ENCODE results near the gene SLC25A27. TPM values are rescaled to one million over a fixed set of nuclear protein-coding genes. Genes with fewer than 3 reads are reported as not detected.

The SLC25A27 gene, protein sequence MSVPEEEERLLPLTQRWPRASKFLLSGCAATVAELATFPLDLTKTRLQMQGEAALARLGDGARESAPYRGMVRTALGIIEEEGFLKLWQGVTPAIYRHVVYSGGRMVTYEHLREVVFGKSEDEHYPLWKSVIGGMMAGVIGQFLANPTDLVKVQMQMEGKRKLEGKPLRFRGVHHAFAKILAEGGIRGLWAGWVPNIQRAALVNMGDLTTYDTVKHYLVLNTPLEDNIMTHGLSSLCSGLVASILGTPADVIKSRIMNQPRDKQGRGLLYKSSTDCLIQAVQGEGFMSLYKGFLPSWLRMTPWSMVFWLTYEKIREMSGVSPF
- 4.7 TPM for total RNA-seq (ENCODE audit: unreplicated experiment)
- long read RNA-seq, result 0 reads

DNA sequence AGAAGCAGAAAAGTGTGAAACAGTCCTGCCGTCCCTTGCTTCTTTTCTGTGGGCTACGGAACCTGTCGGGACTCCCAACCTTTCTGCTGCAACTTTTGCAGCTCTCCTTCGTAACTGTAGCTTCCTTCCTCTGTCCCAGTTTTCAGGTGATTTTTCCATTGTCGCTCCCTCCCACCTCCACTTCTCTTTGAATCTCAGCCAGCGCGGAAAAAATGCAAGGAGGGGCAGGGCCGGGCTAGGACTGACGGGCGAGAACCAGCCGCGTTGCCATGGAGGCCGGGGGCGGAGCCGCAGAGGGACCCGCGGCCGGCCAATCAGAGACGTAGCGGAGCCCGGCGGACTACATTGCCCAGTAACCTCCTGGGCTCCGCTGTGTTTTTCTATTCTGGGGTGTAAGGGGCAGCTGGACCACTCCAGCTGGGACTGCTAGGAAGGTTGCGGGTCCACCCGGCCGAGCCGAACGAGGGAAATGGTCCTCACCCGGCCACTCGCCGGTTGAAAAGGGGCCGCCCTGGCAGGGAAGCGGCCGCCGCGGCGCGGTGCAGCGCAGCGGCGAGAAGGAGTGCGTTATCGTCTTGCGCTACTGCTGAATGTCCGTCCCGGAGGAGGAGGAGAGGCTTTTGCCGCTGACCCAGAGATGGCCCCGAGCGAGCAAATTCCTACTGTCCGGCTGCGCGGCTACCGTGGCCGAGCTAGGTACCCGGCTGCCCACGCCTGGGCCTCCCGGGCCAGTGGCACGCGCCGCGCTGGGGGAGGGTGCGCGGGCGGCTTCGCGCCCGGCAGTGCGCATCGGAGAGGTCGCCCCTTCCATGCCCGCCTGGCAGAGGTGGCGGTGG, at the start of gene SLC25A27, which contains the start of gene CYP39A1:
SLC25A27 (plus strand) TSS at position 373 of the 836 bp plus-strand sequence; CDS start at position 591, 218 bp downstream.
CYP39A1 (minus strand) TSS at position 216 of the 836 bp plus-strand sequence. CDS start 236 bp downstream, outside the sequence.
- H3K27ac Mint-ChIP-seq (ENCODE audit: unreplicated experiment), result peak within 1 kb of the TSS; percentile 57
- H3K4me1 Mint-ChIP-seq (ENCODE audit: unreplicated experiment), result peaks cover 14% of the 10 kb centered on the region
- peak within 1 kb of the TSS; percentile 96 for H3K4me3 Mint-ChIP-seq (ENCODE audit: unreplicated experiment)
- H3K9me3 Mint-ChIP-seq (ENCODE audit: unreplicated experiment), result no peaks in the 10 kb centered on the region
- H3K27me3 Mint-ChIP-seq (ENCODE audit: unreplicated experiment), result no peaks in the 10 kb centered on the region
- DNase-seq (ENCODE audit: low spot score), result peak; percentile 92
- TF ChIP-seq, protein P1, sequence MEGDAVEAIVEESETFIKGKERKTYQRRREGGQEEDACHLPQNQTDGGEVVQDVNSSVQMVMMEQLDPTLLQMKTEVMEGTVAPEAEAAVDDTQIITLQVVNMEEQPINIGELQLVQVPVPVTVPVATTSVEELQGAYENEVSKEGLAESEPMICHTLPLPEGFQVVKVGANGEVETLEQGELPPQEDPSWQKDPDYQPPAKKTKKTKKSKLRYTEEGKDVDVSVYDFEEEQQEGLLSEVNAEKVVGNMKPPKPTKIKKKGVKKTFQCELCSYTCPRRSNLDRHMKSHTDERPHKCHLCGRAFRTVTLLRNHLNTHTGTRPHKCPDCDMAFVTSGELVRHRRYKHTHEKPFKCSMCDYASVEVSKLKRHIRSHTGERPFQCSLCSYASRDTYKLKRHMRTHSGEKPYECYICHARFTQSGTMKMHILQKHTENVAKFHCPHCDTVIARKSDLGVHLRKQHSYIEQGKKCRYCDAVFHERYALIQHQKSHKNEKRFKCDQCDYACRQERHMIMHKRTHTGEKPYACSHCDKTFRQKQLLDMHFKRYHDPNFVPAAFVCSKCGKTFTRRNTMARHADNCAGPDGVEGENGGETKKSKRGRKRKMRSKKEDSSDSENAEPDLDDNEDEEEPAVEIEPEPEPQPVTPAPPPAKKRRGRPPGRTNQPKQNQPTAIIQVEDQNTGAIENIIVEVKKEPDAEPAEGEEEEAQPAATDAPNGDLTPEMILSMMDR (IDR thresholded peaks at IDR 0.05; ENCODE audit: unreplicated experiment), result no peak
- no peaks in the 10 kb centered on the region for H3K36me3 Mint-ChIP-seq (ENCODE audit: low read depth, unreplicated experiment)

DNA sequence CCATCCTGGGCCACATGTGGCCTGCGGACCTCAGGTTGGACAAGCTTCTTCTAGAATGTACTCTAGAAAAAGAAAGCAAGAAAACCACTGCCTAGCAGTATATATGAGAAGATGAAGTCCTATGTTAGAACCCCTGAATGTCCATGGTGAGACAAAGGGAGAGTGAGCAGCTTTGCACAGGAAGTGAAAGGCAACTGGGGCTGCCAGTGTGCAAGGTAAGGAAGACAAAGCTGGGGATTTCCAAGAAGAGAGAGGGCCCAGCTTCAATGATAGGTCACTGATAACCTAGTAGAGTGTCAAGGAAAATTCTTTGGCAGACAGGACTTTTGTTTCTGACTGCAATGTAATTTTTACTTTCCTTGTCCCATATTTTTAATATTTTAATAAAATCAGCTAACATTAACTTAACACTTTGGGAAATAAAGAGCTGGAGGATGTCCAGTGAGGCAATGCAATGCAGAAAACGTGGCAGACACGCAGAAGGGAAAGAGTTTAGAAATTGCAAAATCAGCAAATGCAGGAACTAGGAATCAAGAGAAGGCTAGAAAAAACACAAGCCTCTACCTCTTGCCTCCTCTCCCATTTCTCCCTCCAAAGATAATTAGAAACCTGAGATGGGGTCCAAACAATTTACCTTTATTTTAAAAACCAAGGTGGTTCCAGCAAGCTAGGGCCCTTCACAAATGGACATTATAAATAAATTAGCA, 47.5 kb upstream of the SLC25A27 start:
- H3K9me3 Mint-ChIP-seq (ENCODE audit: unreplicated experiment), result no peaks in the 10 kb centered on the region
- H3K27me3 Mint-ChIP-seq (ENCODE audit: unreplicated experiment), result no peaks in the 10 kb centered on the region
- TF ChIP-seq, protein P1 (IDR thresholded peaks at IDR 0.05; ENCODE audit: unreplicated experiment), result no peak
- no peak overlapping the region for H3K4me3 Mint-ChIP-seq (ENCODE audit: unreplicated experiment)
- DNase-seq (ENCODE audit: low spot score), result no peak
- H3K36me3 Mint-ChIP-seq (ENCODE audit: low read depth, unreplicated experiment), result no peaks in the 10 kb centered on the region
- H3K4me1 Mint-ChIP-seq (ENCODE audit: unreplicated experiment), result peaks cover 2% of the 10 kb centered on the region
- no peak overlapping the region for H3K27ac Mint-ChIP-seq (ENCODE audit: unreplicated experiment)

DNA sequence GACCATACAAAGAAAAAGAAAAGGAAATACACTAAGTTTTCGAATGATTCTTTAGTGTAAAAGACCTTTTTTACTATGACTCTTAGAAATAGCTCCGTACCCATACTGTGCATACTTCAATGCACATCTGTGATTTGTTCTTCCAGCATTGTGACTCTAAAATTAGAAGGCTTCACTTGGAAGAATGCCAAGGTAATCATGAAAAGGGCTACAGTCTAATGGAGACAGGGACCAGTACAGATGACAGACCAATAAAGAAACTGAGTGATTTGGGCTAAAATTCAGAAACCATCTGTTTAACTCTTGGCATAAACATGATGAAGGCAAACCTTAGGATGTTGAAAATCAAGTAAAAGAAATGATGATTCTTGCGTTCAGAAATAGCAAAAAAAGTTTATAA, 46.4 kb upstream of the SLC25A27 start:
- H3K27ac Mint-ChIP-seq (ENCODE audit: unreplicated experiment), result no peak overlapping the region
- no peak overlapping the region for H3K4me3 Mint-ChIP-seq (ENCODE audit: unreplicated experiment)
- DNase-seq (ENCODE audit: low spot score), result no peak
- no peaks in the 10 kb centered on the region for H3K9me3 Mint-ChIP-seq (ENCODE audit: unreplicated experiment)
- TF ChIP-seq, protein P1 (IDR thresholded peaks at IDR 0.05; ENCODE audit: unreplicated experiment), result no peak
- H3K36me3 Mint-ChIP-seq (ENCODE audit: low read depth, unreplicated experiment), result no peaks in the 10 kb centered on the region
- H3K4me1 Mint-ChIP-seq (ENCODE audit: unreplicated experiment), result peaks cover 2% of the 10 kb centered on the region
- no peaks in the 10 kb centered on the region for H3K27me3 Mint-ChIP-seq (ENCODE audit: unreplicated experiment)

DNA sequence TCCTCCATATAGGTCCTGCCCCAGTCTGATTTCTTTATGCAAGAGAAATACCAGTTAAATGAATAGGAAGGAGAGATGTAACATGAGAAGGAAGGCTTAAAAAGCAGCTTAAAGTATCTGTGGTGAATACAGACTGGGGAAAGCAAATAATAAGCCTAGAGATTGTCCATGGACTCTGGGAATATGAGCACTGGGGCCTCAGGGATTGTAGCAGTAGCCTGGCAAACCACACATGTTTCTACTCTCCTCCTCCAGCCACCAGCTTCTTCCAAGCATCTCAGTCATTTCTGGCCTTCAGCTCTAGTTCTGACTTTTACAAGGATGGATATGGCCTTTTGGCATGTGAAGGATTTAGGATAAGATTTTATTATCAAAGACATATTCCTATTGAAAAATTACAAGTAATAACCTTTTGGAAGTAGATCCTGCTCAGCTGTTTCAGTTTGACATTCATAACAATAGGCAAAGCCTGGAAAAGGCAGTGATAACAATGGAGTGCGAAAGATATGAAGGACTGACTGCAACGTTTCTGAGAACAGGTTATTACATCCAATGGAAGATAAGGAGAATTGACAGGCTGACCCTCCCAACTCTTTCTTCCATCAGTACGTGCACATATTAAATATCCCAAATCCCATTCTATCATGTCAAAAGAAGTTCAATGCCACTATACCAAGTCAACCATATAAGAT, 41.8 kb upstream of the SLC25A27 start:
- Mint-ChIP-seq H3K4me1 (ENCODE audit: unreplicated experiment) (no peaks in the 10 kb centered on the region), H3K36me3 (ENCODE audit: low read depth, unreplicated experiment) (no peaks in the 10 kb centered on the region), H3K9me3 (ENCODE audit: unreplicated experiment) (no peaks in the 10 kb centered on the region), H3K27me3 (ENCODE audit: unreplicated experiment) (no peaks in the 10 kb centered on the region), H3K27ac (ENCODE audit: unreplicated experiment) (no peak overlapping the region), H3K4me3 (ENCODE audit: unreplicated experiment) (no peak overlapping the region)
- TF ChIP-seq, protein P1 (IDR thresholded peaks at IDR 0.05; ENCODE audit: unreplicated experiment), result no peak
- no peak for DNase-seq (ENCODE audit: low spot score)
